Endothelial cell of umbilical vein (primary cell): ENCODE data around the gene FHIT. TPM values are rescaled to one million over a fixed set of nuclear protein-coding genes. Genes with fewer than 3 reads are reported as not detected.
"Not testable (repeated sequence)": the region's sequence is repeated elsewhere in the genome, so short reads cannot be mapped to it uniquely, and the experiment has no call there.

Experiments
- BruUV-seq: library from RNA; stranded (reverse); fragments of 400-500 nt; replicated peaks from 2 replicates; lab custom pipeline; 2021; lab: Mats Ljungman, UMichigan
- CTCF ChIA-PET: fragments of 300-600, 350-600 bp; sonication (Branson Sonifier 250); formaldehyde crosslinking; loops from one replicate; lab custom pipeline; 2021; ENCODE audit warnings: antibody characterized with exemption, inconsistent platforms; lab: Charles Lee
- POLR2A ChIA-PET: fragments of 300-600, 350-600 bp; sonication (Branson Sonifier 250); formaldehyde crosslinking; loops from one replicate; lab custom pipeline; 2021; ENCODE audit warnings: antibody characterized with exemption, inconsistent platforms; lab: Charles Lee
- DNase-seq: peaks from one replicate; pipeline ENCODE4 v3.0.0-alpha.2; 2011; ENCODE audit warnings: low read depth, low spot score
- FAIRE-seq: peaks from 2 replicates; lab custom pipeline; 2011; peaks lifted over from hg19 to GRCh38; lab: Jason Lieb, UNC
- H2AFZ ChIP-seq: 2 replicates; pipeline ENCODE4 v1.6.0; 2012; ENCODE audit warnings: low read depth, low read length, control low read depth, inconsistent platforms
- H3K27ac ChIP-seq: 2 replicates; pipeline ENCODE4 v1.5.1; 2011; ENCODE audit warnings: low read depth, mild to moderate bottlenecking, control low read depth, low read length, moderate library complexity; ENCODE audit not compliant: insufficient read depth
- H3K27me3 ChIP-seq, 2 experiments: 2 replicates each; pipeline versions ENCODE4 v1.6.0 to v1.6.1; 2011; ENCODE audit warnings: low read length in 2 of 2, mixed read lengths in 1 of 2; ENCODE audit not compliant: control insufficient read depth in 2 of 2, insufficient read depth in 2 of 2
- H3K36me3 ChIP-seq, 2 experiments: 2 replicates in 1 of 2; 3 replicates in 1 of 2; pipeline ENCODE4 v1.5.1; 2011; ENCODE audit warnings: low read length in 2 of 2, mild to moderate bottlenecking in 1 of 2, moderate library complexity in 1 of 2; ENCODE audit not compliant: control insufficient read depth in 2 of 2, insufficient read depth in 2 of 2; ENCODE audit errors: extremely low read depth in 1 of 2
- H3K4me1 ChIP-seq: 3 replicates; pipeline ENCODE4 v1.5.1; 2011; ENCODE audit warnings: mild to moderate bottlenecking, low read length; ENCODE audit not compliant: control insufficient read depth, insufficient read depth; ENCODE audit errors: extremely low read depth
- H3K4me2 ChIP-seq: 2 replicates; pipeline ENCODE4 v1.6.1; 2011; ENCODE audit warnings: low read length, control low read depth, mixed read lengths; ENCODE audit not compliant: insufficient read depth
- H3K4me3 ChIP-seq, 3 experiments: fragments of 200-600 bp in 1 of 3; sonication (generic), shearing (Covaris generic) in 1 of 3; replicated peaks in 1 of 3; 2 replicates each; pipeline ENCODE4 v1.5.1; 2011 to 2016; ENCODE audit warnings: control low read depth in 3 of 3, low read length in 3 of 3, mild to moderate bottlenecking in 2 of 3, inconsistent platforms in 1 of 3, low read depth in 1 of 3, moderate library complexity in 1 of 3; ENCODE audit not compliant: insufficient read depth in 1 of 3
- H3K79me2 ChIP-seq: 2 replicates; pipeline ENCODE4 v1.6.0; 2012; ENCODE audit warnings: low read length, inconsistent platforms; ENCODE audit not compliant: control insufficient read depth, insufficient read depth
- H3K9ac ChIP-seq: replicated peaks from 2 replicates; pipeline ENCODE3; 2011; ENCODE audit warnings: low read length, control low read depth; ENCODE audit not compliant: insufficient read depth; ENCODE audit errors: extremely low read depth
- H3K9me1 ChIP-seq: replicated peaks from 3 replicates; pipeline ENCODE4 v1.6.0; 2011; ENCODE audit warnings: mild to moderate bottlenecking, low read length; ENCODE audit not compliant: control insufficient read depth, insufficient read depth; ENCODE audit errors: extremely low read depth
- H3K9me3 ChIP-seq: replicated peaks from 2 replicates; pipeline ENCODE4 v1.5.1; 2012; ENCODE audit warnings: low read length, inconsistent platforms; ENCODE audit not compliant: control insufficient read depth, insufficient read depth
- H4K20me1 ChIP-seq: replicated peaks from 2 replicates; pipeline ENCODE3; 2011; ENCODE audit warnings: mild to moderate bottlenecking, low read length; ENCODE audit not compliant: control insufficient read depth, insufficient read depth; ENCODE audit errors: extremely low read depth
- CTCF ChIP-seq, 2 donors: IDR thresholded peaks; 1 replicate in 1 of 2; 2 replicates in 1 of 2; pipeline ENCODE4 v1.5.1; 2011; ENCODE audit warnings: low read length in 2 of 2, mild to moderate bottlenecking in 2 of 2, moderate library complexity in 2 of 2, control low read depth in 1 of 2, inconsistent platforms in 1 of 2, low read depth in 1 of 2; ENCODE audit not compliant: insufficient read depth in 1 of 2; ENCODE audit errors: extremely low read depth in 1 of 2
- EZH2 ChIP-seq: IDR thresholded peaks from 2 replicates; pipeline ENCODE4 v1.6.1; 2012; ENCODE audit warnings: borderline replicate concordance, low read depth, mild to moderate bottlenecking, moderate library complexity, low read length, inconsistent platforms; ENCODE audit not compliant: severe bottlenecking
- FOS ChIP-seq: IDR thresholded peaks from 2 replicates; pipeline ENCODE4 v1.6.1; 2011; ENCODE audit warnings: mild to moderate bottlenecking, low read length, moderate library complexity, borderline replicate concordance; ENCODE audit not compliant: insufficient read depth
- GATA2 ChIP-seq: IDR thresholded peaks from 2 replicates; pipeline ENCODE4 v1.7.0; 2011; ENCODE audit warnings: low read depth, mild to moderate bottlenecking, moderate library complexity, mixed read lengths, low read length; ENCODE audit not compliant: insufficient read length, insufficient read depth
- JUN ChIP-seq: IDR thresholded peaks from 2 replicates; pipeline ENCODE4 v1.6.1; 2011; ENCODE audit warnings: borderline replicate concordance, low read depth; ENCODE audit not compliant: insufficient read length, insufficient read depth
- MAX ChIP-seq: IDR thresholded peaks from 2 replicates; pipeline ENCODE4 v1.6.1; 2011; ENCODE audit not compliant: insufficient read depth, insufficient read length
- MYC ChIP-seq: IDR thresholded peaks from one replicate; pipeline ENCODE4 v1.6.1; 2011; ENCODE audit warnings: mild to moderate bottlenecking, low read depth, low read length
- POLR2A ChIP-seq: IDR thresholded peaks from 2 replicates; pipeline ENCODE4 v1.6.1; 2012; ENCODE audit warnings: low read depth, mild to moderate bottlenecking, control low read depth, low read length
- POLR2AphosphoS5 ChIP-seq: IDR thresholded peaks from 2 replicates; pipeline ENCODE4 v1.6.1; 2012; ENCODE audit warnings: low read depth, mild to moderate bottlenecking, control low read depth, low read length, moderate library complexity; ENCODE audit not compliant: insufficient read depth
- dilution Hi-C: fragments of 300-500 bp; cut with MboI; formaldehyde crosslinking; loops from one replicate; pipeline ENCODE4 v1.15.0; 2019; ENCODE audit warnings: low sequenced_read_pairs; ENCODE audit not compliant: extremely low pct_ligation_motif_present
- intact Hi-C: fragments of 100-400 bp; cut with micrococcal nuclease; formaldehyde crosslinking; loops from one replicate; pipeline ENCODE4 v1.10.0; 2022
- polyA plus RNA-seq, 4 experiments: library from polyadenylated mRNA; depleted of rRNA in 3 of 4; stranded (reverse) in 3 of 4; unstranded in 1 of 4; fragments of >200 nt; gene quantifications; 2 replicates each; pipeline versions ENCODE4 v1.2.1 to v1.2.3, GENCODE V29; 2011 to 2012; ENCODE audit warnings: missing spikeins in 1 of 4
- total RNA-seq: library from RNA; stranded (reverse); gene quantifications from 2 replicates; pipeline ENCODE4 v1.2.3, GENCODE V29; 2021

Gene FHIT
- total and polyA plus RNA-seq, 2 donors (not counting 3 experiments of a cell fraction or from before 2014, with no cell fraction given), result 0.47 to 2.2 TPM

GRCh38 chr3:61218504-61218903 is 32.7 kb downstream of the FHIT start:
- Histone ChIP-seq H3K4me1 (no peaks in the 10 kb centered on the region), H3K9ac (no peak overlapping the region), H3K27ac (no peak overlapping the region), H3K9me3 (no peaks in the 10 kb centered on the region), H3K36me3 (no peaks in the 10 kb centered on the region), H3K27me3 (no peaks in the 10 kb centered on the region), H2AFZ (no peak overlapping the region), H3K4me2 (no peak overlapping the region), H3K79me2 (no peaks in the 10 kb centered on the region), H3K9me1 (no peaks in the 10 kb centered on the region), H4K20me1 (no peaks in the 10 kb centered on the region), H3K4me3 (no peak overlapping the region)
- intact Hi-C loops, result no loop called here
- ChIA-PET POLR2A (no interaction called here), CTCF (no interaction called here)
- TF ChIP-seq MAX (no peak), MYC (no peak), CTCF (IDR thresholded peaks at IDR 0.05; ENCODE audit: extremely low read depth in 1 of 2, insufficient read depth in 1 of 2, low read depth in 1 of 2, low read length in 2 of 2) (no peak), JUN (no peak), GATA2 (no peak), FOS (no peak), POLR2AphosphoS5 (no peak), POLR2A (no peak), EZH2 (no peak)
- no TSS peak for BruUV-seq
- no peak for FAIRE-seq
- dilution Hi-C loops, result no loop called here
- DNase-seq, result no peak

- POLR2A ChIA-PET, H3K36me3 ChIP-seq, H3K79me2 ChIP-seq, H3K27me3 ChIP-seq, H3K9me3 ChIP-seq, H3K4me1 ChIP-seq, H2AFZ ChIP-seq, H3K9me1 ChIP-seq, H3K9ac ChIP-seq, H3K27ac ChIP-seq, intact Hi-C loops, H4K20me1 ChIP-seq, dilution Hi-C loops, H3K4me3 ChIP-seq, CTCF ChIA-PET, BruUV-seq, DNase-seq, FAIRE-seq, H3K4me2 ChIP-seq: not testable (repeated sequence)
Measured at GRCh38 chr3:61216171-61216570, 35.1 kb downstream of the FHIT start.
